ENCODE data around the gene VWF.

Gene VWF

DNA sequence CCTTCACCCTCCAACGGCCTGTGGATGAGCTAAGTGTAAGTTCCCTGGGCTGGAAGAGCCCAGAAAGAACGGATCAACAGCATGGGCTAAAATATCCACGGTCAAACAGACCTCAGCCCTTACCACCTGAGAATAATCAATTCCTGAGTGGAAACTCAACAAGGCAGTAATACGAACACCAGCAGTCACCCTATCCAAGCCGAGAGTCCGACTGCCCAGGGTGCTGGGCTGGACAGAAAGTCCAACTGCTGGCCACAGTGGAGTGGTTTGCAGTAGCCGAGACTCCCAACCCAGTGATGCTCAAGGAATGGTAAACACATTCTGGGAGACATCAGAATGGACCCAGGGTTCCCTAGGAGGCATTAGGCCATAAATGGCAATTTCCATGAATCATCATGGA is 216.2 kb downstream of the VWF start:
- DNase-seq: no peak

DNA sequence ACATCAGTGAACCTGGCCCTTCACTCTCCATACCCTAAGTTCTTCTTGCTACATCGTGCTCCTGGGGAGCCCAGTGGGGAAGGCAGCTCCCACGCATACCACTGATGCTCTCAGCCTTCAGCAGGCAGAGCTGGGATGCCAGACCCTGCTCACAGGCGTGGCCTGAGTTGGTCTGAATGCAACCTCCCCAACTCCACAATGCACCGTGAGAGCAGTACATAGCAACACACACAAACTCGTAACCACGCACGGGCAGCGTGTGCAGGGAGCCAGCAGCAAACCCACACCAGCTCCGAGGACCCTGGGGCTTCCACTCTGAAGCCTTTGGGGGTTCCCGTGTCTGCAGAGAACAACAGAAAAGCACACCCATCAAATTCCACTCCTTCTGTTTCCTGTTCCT is 216.7 kb downstream of the VWF start:
- no peak for DNase-seq

DNA sequence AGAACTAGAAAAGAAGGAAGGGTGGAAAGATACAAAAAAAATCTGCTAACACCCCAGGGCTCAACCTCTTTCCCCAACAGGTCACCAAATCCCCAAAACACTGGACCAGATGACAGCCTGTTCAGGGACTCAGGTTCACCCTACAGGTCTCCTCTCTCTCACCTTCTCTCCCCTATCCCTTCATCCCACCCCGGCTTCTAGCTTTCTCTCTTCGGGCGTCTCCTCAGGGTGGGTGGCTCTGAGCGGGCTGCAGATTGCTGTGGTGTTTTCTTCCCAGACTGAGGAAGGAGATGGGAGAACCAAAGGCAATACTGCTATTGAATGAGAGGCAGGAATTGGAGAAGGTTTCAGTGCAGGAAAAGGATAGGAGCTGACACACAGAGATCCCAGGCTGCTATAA is 218.7 kb downstream of the VWF start:
- no peak for DNase-seq

DNA sequence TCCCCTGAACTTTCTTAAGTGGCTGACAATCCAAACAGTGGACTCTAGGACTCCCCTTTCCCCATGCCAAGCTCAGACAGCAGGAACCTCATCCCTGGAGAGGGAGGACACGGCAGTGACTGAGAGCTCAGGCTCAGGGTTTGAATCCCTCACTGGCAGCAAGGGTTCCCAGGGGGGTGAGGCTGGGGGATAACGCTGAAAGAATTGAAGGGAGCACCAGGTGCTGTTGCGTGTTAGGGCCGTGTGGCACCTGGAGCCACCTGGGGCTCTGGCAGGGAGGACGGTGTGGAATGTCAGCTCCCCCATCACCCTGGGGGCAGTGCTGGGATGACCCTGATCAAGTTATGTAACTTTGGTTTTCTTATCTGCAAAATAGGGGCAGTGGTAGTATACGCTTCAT is 219.5 kb downstream of the VWF start:
- DNase-seq: no peak

DNA sequence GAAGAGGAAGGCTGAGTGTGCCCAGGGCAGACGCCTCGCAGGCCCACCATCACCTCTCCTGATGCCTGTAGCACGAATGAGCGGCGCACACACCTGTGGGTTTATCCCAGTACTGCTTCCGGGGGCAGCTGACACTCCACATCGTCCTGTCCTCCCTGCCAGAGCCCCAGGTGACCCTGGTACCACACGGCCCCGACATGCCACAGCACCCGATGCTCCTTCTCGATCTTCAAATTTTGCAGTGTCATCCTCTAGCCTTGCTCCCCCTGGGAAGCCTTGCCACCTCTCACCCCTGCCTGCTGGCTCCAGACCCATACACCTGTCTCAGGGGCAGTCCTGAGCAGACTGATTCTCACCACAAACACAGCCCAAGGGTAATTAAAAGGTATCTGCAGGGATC is 220.0 kb downstream of the VWF start:
- no peak for DNase-seq

DNA sequence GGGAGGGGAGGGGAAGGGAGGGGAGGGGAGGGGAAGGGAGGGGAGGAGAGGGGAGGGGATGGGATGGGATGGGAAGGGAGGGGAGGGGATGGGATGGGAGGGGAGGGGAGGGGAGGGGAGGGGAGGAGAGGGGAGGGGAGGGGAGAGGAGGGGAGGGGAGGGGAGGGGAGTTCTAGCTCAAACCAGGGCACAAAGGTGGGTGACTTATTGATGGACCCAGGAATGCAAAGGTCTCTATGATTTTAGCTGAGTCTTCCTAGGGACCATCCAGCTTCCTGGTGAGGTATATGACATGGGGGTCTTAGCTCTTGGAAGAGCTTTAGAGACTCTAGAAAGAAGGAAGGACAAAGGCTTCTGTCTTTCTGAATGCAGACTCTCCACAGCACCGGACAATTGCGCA is 221.7 kb downstream of the VWF start:
- no peak for DNase-seq

DNA sequence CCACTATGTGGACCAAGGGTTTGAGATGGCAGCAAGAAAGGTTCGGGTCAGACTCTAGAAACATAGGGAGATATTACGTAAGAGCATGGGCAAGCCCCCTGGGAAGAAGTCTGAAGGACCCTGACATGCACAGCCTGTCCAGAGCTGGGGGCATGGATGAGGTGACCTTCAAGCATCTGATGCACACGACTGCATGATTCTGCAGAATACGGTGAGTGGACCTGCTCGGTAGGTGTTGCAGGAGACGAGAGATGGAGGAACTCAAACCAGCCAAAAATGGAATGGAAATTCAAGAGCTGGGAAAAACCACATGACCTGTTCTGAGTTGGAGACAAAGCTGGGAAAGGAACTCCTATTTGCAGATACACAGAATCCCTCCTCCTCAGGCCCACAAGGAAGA is 223.1 kb downstream of the VWF start:
- no peak for DNase-seq

DNA sequence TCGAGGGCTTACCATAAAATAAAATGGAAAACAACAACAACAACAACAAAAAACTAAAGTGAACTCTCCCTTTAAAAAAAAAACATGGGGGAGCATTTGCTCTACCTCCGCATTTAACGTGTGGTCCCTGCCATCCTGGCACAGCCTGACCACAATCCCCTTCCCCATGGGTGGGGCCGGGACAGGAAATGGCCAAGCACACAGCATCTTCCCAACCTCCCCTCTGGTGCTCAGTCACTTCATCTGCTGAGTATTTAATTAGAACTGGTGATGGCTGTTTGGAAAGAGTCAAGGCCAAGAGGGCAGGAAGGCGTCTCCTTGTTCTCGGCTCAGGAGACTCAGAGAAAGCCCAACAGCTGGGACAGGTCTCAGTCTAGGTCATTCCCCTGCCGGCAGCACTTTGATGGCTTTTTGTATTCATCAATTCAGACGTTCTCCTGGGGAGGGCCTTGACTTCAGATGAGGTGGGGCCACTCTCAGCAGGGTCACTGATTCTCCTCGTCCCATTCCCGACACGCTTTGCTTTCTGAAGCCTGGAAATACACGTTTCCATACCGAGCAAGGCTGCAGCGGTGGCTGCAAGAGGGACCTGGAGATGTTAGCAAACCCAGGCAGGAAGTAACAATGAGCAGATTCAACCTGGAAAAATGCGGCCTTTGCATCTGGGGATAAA is 223.8 kb downstream of the VWF start:
- no peak for DNase-seq

DNA sequence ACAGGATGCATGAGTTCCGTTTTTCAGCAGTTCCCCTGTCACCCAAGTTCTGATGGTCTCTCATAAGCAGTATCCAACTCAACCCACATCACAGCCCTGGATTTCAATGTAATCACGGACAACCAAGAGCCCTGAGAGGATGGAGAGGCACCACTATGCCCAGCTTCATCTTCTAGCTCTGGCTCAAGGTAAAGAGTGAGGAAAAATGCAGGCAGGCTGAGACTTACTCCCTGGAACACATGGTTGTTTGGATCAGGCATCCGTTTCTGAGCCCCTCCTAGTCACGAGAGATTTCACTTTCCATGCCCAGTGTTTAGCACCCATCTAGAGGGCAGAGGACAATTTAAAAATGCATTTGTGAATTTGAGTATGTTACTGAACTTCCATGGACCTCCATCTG is 224.4 kb downstream of the VWF start:
- DNase-seq: no peak

DNA sequence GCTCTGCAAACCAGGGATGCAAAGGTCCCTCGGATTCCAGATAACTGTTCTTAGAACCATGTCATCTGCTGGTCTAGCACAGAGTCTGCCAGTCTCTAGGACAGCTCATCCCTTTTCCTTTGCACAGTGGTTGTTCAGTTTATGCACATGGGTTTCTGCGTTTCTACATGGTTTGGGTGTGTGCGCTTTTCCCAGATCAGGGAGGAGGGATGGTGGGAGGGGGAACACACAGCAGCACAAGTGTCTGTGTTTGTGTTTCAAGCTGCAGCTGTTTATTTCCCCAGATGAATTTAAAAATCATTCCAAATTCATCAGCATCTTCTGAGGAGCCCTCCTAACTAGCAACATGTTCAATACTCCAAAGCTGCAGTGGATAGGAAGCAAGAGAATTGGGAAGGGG is 224.8 kb downstream of the VWF start:
- DNase-seq: no peak

DNA sequence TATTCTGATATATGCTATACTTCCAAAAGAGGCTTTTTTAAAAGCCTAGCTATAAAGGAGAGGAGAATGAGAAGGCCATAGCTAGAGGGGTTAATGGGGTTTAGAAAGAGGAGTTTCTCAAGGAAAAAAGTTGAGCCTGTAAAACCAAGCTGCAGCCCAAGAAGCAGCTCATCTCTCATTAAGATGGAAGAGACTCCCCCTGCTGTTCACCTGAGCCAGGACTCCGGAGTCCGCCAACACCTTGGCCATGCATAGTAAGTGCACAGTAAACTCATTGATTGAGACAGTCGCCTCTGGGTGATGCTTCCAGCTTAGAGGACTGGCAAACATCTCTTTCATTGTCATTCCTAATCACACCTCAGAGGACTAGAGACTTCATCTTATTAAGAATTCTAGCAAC is 225.6 kb downstream of the VWF start:
- DNase-seq: peak; percentile 19

Data from NCI-H2171 treated with DMSO at 0.1 percent for 48 hours (cell line).